DMS53 treated with DMSO at 0.1 percent for 48 hours (cell line): ENCODE results near the gene ESR1.
A peak's percentile ranks its signal among the peaks of the same experiment; 100 is the strongest.

Source experiments
- DNase-seq: peaks from one replicate; lab custom pipeline; 2025; ENCODE audit not compliant: unreplicated experiment; lab: John Stamatoyannopoulos, UW

The ESR1 gene

DNA sequence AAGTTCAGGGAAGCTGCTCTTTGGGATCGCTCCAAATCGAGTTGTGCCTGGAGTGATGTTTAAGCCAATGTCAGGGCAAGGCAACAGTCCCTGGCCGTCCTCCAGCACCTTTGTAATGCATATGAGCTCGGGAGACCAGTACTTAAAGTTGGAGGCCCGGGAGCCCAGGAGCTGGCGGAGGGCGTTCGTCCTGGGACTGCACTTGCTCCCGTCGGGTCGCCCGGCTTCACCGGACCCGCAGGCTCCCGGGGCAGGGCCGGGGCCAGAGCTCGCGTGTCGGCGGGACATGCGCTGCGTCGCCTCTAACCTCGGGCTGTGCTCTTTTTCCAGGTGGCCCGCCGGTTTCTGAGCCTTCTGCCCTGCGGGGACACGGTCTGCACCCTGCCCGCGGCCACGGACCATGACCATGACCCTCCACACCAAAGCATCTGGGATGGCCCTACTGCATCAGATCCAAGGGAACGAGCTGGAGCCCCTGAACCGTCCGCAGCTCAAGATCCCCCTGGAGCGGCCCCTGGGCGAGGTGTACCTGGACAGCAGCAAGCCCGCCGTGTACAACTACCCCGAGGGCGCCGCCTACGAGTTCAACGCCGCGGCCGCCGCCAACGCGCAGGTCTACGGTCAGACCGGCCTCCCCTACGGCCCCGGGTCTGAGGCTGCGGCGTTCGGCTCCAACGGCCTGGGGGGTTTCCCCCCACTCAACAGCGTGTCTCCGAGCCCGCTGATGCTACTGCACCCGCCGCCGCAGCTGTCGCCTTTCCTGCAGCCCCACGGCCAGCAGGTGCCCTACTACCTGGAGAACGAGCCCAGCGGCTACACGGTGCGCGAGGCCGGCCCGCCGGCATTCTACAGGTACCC lies at the start of gene ESR1:
ESR1 (plus strand) TSS at position 170 of the 858 bp plus-strand sequence; CDS start at position 401, 231 bp downstream.
- peak; percentile 12 for DNase-seq

DNA sequence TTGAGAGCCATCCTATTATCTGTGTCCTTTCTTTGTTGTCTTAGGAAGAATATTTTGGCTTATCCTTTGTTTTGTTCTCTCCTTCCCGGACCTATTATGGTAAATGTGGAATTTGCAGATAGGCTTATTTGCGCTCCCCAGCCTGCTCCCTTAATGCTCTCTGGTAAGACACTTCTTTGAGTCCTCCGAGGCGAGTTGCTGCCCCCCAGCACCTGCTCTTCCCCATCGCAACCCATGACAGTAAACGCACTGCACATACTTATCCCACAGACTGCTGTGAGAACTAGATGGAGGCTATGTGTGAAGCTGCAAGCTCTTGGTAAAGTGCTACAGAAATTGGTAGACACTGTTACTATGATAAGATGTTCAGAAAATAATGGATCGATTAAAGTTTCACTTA lies 47.0 kb upstream of the ESR1 start:
- DNase-seq, result no peak

DNA sequence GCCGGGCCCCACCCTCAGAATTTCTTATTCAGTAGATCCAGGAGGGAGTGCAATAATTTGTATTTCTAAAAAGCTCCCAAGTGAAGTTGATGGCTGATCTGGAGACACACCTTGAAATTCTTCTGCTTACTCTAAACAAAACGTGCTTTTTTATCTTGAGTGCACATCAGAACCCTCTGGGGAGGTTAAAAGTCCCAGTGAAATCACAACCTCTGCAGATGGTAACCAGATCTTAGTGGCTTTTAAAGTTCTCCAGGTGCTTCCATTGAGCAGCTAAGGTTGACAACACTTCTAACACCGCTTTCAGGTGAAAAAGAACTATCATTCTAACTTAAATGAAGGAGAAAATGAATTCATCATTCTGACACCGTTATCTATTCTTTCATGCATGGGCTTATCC lies 45.6 kb upstream of the ESR1 start:
- no peak for DNase-seq

DNA sequence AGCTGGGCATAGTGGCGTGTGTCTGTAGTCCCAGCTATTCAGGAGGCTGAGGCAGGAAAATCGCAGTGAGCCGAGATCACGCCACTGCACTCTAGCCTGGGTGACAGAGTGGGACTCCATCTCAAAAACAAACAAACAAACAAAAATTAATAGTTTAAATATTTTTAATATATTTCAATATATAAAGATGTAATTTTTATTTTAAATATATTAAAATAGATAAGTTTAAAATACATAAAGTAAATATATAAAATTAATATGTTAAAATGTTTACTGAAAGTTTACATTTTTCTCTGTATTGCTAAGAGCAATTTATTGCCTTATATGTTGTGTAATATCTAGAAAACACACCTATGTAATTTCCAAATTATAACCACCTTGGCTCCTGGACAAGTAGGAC lies 44.7 kb upstream of the ESR1 start:
- DNase-seq, result no peak

DNA sequence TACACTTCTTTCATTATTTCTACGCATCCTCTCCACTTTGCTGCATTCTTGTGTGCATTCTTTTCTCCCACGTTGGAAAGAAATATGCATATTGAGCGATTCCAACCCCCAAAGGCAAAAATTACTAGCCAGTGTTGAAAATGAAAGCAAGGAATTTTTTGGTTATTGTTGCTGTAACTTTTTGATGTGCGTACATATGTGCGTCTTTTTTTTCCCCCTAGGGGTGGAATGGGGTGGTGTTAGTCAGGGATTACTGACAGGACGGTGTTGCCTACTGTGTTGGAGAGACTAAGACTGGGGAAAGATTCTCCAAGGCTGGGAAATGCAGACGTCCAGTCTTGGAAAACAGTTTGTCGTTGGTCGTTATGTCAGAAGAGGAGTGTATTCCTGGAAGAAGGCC lies 44.2 kb upstream of the ESR1 start:
- DNase-seq, result no peak

- peak; percentile 84 for DNase-seq
Observed at GRCh38 chr6:151763938-151764680, 43.4 kb upstream of the ESR1 start.

- peak; percentile 50 for DNase-seq
Observed at GRCh38 chr6:151765444-151765886, 42.0 kb upstream of the ESR1 start.

DNA sequence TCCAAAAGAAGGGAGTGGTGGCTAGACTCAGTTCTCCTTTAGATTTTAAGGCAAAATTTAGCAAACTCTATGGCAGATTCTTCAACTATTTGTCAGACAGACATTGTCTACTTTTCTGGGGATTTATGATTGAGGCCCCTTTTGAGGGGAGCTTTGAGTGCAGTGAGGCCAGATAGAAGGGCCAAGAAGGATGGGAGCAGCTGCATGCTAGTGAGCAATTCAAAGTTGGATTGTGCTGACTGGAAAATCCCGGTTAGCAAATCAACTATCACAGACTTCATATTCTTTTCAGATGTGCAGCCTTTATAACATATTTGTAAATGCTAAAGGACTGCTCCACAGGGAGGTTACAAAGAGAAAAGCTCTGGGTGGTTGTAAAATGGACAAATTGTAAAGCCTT lies 35.0 kb upstream of the ESR1 start:
- DNase-seq, result no peak

GRCh38 chr6:151773382-151773781 lies 34.1 kb upstream of the ESR1 start:
- no peak for DNase-seq

DNA sequence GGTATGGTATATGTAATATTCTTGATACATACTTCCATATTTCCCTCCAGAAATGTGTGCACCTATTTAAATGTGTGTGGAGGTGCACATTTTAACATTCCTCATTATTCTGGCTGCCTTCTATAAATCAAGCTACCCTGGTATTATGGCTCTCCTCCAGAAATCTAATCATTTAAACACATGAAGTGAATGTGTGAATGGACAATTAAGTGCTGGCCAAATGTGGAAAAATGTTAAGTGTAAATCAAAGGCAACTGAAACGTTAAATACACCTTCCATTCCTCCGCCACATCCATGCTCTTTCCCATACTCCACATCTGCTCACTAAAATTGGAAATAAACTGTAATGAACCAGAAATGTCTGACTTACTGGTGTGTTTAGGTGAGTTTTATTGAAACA lies 24.9 kb upstream of the ESR1 start:
- DNase-seq, result no peak

GRCh38 chr6:151783692-151784091 lies 23.8 kb upstream of the ESR1 start:
- DNase-seq, result no peak

DNA sequence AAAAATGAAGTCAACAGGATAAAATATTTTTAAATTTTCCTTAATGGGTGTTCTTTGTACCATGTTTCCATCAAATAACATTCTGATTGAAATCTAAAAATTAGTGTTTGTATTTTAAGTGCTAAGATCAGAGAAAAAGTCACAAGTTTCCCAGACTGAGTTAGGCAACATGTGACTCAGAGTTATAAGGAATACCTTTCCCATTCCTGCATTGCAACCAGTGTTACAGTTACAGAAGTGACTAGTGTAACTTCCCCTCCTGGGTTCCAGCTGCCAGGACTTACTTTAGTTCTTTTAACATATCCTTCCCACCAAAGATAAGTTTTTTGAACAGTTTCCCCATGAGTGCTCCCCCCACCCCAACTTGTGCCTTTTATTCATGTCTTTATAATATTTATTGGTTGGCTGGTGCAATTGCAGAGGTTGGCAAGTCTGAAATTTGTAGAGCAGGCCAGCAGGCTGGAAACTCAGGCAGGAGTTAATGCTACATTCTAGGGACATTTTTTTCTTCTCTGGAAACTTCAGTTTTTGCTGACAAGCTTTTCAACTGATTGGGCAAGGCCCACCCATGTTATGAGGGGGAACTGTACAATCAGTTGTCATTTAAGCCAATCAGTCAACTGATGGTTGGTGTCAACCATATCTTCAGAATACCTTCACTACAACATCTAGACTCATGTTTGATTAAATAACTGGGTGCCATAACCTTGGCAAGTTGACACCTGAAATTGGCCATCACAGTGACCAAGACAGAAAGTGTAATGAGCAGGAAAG lies 22.9 kb upstream of the ESR1 start:
- no peak for DNase-seq

DNA sequence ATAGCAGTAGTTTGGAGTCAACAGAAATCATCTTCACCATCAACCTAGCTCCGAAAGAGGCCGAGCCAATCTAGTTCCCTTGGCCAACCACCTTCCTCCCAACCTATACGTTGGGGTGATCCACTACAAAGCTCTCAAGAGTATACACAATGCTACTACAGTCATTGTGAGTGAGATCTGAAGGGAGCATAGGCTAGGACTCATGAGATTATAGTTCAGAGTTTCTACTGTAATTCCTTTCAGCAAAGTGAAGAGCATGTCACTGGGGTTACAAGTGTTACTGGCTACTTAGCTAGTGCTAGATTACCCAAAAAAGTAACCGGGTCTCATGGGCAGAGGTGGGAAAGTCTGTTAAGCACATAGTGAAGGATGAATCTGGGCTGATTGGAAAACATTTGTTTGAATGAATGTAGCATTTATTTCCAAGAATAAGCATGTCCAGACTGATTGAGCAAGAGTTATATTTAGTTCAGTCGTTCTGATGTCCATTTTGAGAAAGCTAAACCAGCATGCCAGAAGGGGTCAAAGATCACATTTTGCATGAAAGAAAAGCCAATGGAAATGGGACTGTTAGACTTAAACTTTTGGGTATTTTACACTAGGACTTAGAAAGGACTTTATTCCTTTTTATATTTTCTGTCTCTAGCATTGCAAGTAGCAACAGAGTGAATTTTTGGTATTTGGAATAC lies 10.5 kb upstream of the ESR1 start:
- no peak for DNase-seq

GRCh38 chr6:151803743-151804142 lies 3.7 kb upstream of the ESR1 start:
- peak; percentile 43 for DNase-seq

DNA sequence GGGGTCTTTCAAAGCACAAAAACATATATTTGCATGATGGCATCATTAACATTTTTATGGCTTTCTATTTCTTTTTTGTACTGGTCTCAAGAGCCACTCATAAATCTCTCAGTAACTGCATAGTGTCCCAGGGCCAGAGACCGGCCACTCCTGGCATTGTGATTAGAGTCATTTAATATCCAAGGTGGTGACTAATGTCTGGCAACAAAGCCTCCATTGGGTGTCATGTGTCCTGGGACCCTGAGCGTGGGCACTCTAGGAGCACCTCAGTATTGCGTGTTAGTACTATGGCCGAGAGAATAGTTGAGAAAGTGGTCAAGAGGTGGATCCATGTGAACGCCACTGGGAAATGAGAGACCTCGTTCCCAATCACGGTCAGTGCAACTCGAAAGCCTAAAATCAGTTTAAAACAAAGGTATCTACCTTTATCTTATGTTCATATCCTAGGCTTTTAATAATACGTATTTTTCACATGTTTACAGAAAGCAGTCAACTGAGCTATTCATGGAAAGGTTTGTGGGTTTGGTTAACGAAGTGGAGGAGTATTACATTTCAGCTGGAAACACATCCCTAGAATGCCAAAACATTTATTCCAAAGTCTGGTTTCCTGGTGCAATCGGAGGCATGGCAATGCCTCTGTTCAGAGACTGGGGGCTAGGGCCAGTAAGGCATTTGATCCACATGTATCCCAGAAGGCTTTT lies 2.7 kb upstream of the ESR1 start:
- no peak for DNase-seq

DNA sequence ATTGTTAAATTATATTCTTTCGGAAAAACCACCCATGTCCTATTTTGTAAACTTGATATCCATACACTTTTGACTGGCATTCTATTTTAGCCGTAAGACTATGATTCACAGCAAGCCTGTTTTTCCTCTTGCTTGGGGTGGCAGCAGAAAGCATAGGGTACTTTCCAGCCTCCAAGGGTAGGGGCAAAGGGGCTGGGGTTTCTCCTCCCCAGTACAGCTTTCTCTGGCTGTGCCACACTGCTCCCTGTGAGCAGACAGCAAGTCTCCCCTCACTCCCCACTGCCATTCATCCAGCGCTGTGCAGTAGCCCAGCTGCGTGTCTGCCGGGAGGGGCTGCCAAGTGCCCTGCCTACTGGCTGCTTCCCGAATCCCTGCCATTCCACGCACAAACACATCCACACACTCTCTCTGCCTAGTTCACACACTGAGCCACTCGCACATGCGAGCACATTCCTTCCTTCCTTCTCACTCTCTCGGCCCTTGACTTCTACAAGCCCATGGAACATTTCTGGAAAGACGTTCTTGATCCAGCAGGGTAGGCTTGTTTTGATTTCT lies 2.1 kb upstream of the ESR1 start:
- no peak for DNase-seq

DNA sequence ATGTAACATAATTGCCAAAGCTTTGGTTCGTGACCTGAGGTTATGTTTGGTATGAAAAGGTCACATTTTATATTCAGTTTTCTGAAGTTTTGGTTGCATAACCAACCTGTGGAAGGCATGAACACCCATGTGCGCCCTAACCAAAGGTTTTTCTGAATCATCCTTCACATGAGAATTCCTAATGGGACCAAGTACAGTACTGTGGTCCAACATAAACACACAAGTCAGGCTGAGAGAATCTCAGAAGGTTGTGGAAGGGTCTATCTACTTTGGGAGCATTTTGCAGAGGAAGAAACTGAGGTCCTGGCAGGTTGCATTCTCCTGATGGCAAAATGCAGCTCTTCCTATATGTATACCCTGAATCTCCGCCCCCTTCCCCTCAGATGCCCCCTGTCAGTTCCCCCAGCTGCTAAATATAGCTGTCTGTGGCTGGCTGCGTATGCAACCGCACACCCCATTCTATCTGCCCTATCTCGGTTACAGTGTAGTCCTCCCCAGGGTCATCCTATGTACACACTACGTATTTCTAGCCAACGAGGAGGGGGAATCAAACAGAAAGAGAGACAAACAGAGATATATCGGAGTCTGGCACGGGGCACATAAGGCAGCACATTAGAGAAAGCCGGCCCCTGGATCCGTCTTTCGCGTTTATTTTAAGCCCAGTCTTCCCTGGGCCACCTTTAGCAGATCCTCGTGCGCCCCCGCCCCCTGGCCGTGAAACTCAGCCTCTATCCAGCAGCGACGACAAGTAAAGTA lies 547 bp upstream of the ESR1 start:
- no peak for DNase-seq

DNA sequence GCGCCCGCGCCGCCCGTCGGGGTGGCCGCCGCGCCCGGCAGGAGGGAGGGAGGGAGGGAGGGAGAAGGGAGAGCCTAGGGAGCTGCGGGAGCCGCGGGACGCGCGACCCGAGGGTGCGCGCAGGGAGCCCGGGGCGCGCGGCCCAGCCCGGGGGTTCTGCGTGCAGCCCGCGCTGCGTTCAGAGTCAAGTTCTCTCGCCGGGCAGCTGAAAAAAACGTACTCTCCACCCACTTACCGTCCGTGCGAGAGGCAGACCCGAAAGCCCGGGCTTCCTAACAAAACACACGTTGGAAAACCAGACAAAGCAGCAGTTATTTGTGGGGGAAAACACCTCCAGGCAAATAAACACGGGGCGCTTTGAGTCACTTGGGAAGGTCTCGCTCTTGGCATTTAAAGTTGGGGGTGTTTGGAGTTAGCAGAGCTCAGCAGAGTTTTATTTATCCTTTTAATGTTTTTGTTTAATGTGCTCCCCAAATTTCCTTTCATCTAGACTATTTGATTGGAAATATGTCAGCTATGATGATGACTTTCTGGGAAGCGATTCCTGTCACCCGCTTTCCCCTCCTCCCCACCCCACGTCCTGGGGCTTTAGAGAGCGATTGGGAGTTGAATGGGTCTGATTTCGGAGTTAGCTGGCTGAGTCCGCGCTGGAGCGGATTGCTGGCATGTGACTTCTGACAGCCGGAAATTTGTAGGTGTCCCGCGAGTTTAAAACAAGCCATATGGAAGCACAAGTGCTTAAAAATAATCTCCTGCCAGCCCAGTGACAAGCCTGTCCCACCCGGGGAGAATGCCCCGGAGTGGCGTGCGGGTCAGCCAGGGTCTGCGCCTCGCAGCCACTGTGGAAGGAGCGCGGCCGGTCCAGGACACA lies 1.1 kb downstream of the ESR1 start:
- DNase-seq, result peak; percentile 12
